OCI-LY3 (cell line): ENCODE measurements around the gene SPA17.

ENCODE experiments used
- EZH2phosphoT487 ChIP-seq: fragments of 200-600 bp; shearing (Covaris generic); IDR thresholded peaks from 2 replicates; pipeline ENCODE4 v1.6.1; 2018; ENCODE audit warnings: antibody characterized with exemption, mixed run types, low read depth
- TF ChIP-seq, protein P1 (sequence below): fragments of 200-600, 300-600 bp; sonication (generic); IDR thresholded peaks from 2 replicates; pipeline ENCODE4 v1.5.1; 2014; ENCODE audit warnings: antibody characterized with exemption, low read length, low read depth

GRCh38 chr11:124667601-124668000 is 6.1 kb upstream of the SPA17 start:
- TF ChIP-seq, protein P1, sequence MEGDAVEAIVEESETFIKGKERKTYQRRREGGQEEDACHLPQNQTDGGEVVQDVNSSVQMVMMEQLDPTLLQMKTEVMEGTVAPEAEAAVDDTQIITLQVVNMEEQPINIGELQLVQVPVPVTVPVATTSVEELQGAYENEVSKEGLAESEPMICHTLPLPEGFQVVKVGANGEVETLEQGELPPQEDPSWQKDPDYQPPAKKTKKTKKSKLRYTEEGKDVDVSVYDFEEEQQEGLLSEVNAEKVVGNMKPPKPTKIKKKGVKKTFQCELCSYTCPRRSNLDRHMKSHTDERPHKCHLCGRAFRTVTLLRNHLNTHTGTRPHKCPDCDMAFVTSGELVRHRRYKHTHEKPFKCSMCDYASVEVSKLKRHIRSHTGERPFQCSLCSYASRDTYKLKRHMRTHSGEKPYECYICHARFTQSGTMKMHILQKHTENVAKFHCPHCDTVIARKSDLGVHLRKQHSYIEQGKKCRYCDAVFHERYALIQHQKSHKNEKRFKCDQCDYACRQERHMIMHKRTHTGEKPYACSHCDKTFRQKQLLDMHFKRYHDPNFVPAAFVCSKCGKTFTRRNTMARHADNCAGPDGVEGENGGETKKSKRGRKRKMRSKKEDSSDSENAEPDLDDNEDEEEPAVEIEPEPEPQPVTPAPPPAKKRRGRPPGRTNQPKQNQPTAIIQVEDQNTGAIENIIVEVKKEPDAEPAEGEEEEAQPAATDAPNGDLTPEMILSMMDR, result no peak
- TF ChIP-seq EZH2phosphoT487, result no peak
